H7 (cell line): Measurements from ENCODE around the gene GIMAP5. TPM values are rescaled to one million over a fixed set of nuclear protein-coding genes. Genes with fewer than 3 reads are reported as not detected.
A peak's percentile ranks its signal among the peaks of the same experiment; 100 is the strongest.

Experiments
- DNase-seq: peaks from one replicate; pipeline ENCODE4 v3.0.0; 2012
- H3K27me3 ChIP-seq: 2 replicates; pipeline ENCODE4 v1.6.0; 2011; ENCODE audit warnings: mild to moderate bottlenecking, low read length; ENCODE audit not compliant: control insufficient read depth, insufficient read depth
- H3K36me3 ChIP-seq: replicated peaks from 2 replicates; pipeline ENCODE4 v1.5.1; 2011; ENCODE audit warnings: low read length; ENCODE audit not compliant: control insufficient read depth, insufficient read depth
- H3K4me3 ChIP-seq: 2 replicates; pipeline ENCODE4 v1.5.1; 2011; ENCODE audit warnings: low read depth, mild to moderate bottlenecking, control low read depth, low read length, moderate library complexity; ENCODE audit not compliant: insufficient read depth
- total RNA-seq: library from RNA; depleted of rRNA; stranded (reverse); fragments of >200 nt; shearing (Covaris generic); gene quantifications from 2 replicates; pipeline ENCODE4 v1.2.3, GENCODE V29; 2014

The GIMAP5 gene
- total RNA-seq, 1 experiment from 2014 or later, result not detected

GRCh38 chr7:150727381-150727780 is 9.8 kb upstream of the GIMAP5 start:
- H3K27me3 ChIP-seq, result peaks cover 49% of the 10 kb centered on the region
- no peak overlapping the region for H3K4me3 ChIP-seq
- no peaks in the 10 kb centered on the region for H3K36me3 ChIP-seq
- DNase-seq, result no peak

- DNase-seq, result no peak
- H3K4me3 ChIP-seq, result no peak overlapping the region
- peaks cover 54% of the 10 kb centered on the region for H3K27me3 ChIP-seq
- H3K36me3 ChIP-seq, result no peaks in the 10 kb centered on the region
Measured at GRCh38 chr7:150728011-150728410, 9.2 kb upstream of the GIMAP5 start.

- DNase-seq, result no peak
- peaks cover 58% of the 10 kb centered on the region for H3K27me3 ChIP-seq
- H3K36me3 ChIP-seq, result no peaks in the 10 kb centered on the region
- H3K4me3 ChIP-seq, result no peak overlapping the region
Measured at GRCh38 chr7:150728609-150729008, 8.6 kb upstream of the GIMAP5 start.

- Histone ChIP-seq H3K36me3 (no peaks in the 10 kb centered on the region), H3K27me3 (peaks cover 77% of the 10 kb centered on the region), H3K4me3 (no peak overlapping the region)
- DNase-seq, result no peak
Measured at GRCh38 chr7:150731916-150732315, 5.3 kb upstream of the GIMAP5 start.

- H3K27me3 ChIP-seq, result peaks cover 82% of the 10 kb centered on the region
- H3K36me3 ChIP-seq, result no peaks in the 10 kb centered on the region
- no peak for DNase-seq
- no peak overlapping the region for H3K4me3 ChIP-seq
Measured at GRCh38 chr7:150732786-150733481, 4.3 kb upstream of the GIMAP5 start.

- Histone ChIP-seq H3K36me3 (no peaks in the 10 kb centered on the region), H3K27me3 (peaks cover 88% of the 10 kb centered on the region), H3K4me3 (no peak overlapping the region)
- DNase-seq, result no peak
Measured at GRCh38 chr7:150733482-150734095, 3.6 kb upstream of the GIMAP5 start.

- DNase-seq, result no peak
- no peaks in the 10 kb centered on the region for H3K36me3 ChIP-seq
- H3K4me3 ChIP-seq, result no peak overlapping the region
- H3K27me3 ChIP-seq, result peaks cover 92% of the 10 kb centered on the region
Measured at GRCh38 chr7:150734254-150734653, 3.0 kb upstream of the GIMAP5 start.

- Histone ChIP-seq H3K27me3 (peaks cover 96% of the 10 kb centered on the region), H3K36me3 (no peaks in the 10 kb centered on the region), H3K4me3 (no peak overlapping the region)
- DNase-seq, result peak; percentile 73
Measured at GRCh38 chr7:150735596-150736358, 1.4 kb upstream of the GIMAP5 start.

- peaks cover 96% of the 10 kb centered on the region for H3K27me3 ChIP-seq
- no peaks in the 10 kb centered on the region for H3K36me3 ChIP-seq
- no peak overlapping the region for H3K4me3 ChIP-seq
- no peak for DNase-seq
Measured at GRCh38 chr7:150736864-150737263, 354 bp upstream of the GIMAP5 start.

- no peak for DNase-seq
- no peak overlapping the region for H3K4me3 ChIP-seq
- H3K36me3 ChIP-seq, result no peaks in the 10 kb centered on the region
- H3K27me3 ChIP-seq, result peaks cover 95% of the 10 kb centered on the region
Measured at GRCh38 chr7:150738092-150738491, 874 bp downstream of the GIMAP5 start.

- H3K27me3 ChIP-seq, result peaks cover 95% of the 10 kb centered on the region
- no peak for DNase-seq
- no peak overlapping the region for H3K4me3 ChIP-seq
- no peaks in the 10 kb centered on the region for H3K36me3 ChIP-seq
Measured at GRCh38 chr7:150738591-150739001, 1.4 kb downstream of the GIMAP5 start.

GRCh38 chr7:150739033-150739432 is 1.8 kb downstream of the GIMAP5 start:
- Histone ChIP-seq H3K27me3 (peaks cover 95% of the 10 kb centered on the region), H3K36me3 (no peaks in the 10 kb centered on the region), H3K4me3 (no peak overlapping the region)
- DNase-seq, result no peak

GRCh38 chr7:150740053-150740452 is 2.8 kb downstream of the GIMAP5 start:
- no peaks in the 10 kb centered on the region for H3K36me3 ChIP-seq
- H3K27me3 ChIP-seq, result peaks cover 95% of the 10 kb centered on the region
- no peak for DNase-seq
- no peak overlapping the region for H3K4me3 ChIP-seq

- H3K4me3 ChIP-seq, result no peak overlapping the region
- no peaks in the 10 kb centered on the region for H3K36me3 ChIP-seq
- H3K27me3 ChIP-seq, result peaks cover 94% of the 10 kb centered on the region
- no peak for DNase-seq
Measured at GRCh38 chr7:150742286-150742968, 5.2 kb downstream of the GIMAP5 start.
